NT2/D1 (cell line): ENCODE measurements around the gene KANSL3.

Experiments used
- DNase-seq: peaks from one replicate; pipeline ENCODE4 v3.0.0-alpha.2; 2011; ENCODE audit warnings: low read depth, low spot score
- H3K27me3 ChIP-seq: 2 replicates; pipeline ENCODE4 v1.6.0; 2011; ENCODE audit warnings: mild to moderate bottlenecking; ENCODE audit not compliant: insufficient read length, insufficient read depth
- H3K36me3 ChIP-seq: 2 replicates; pipeline ENCODE4 v1.6.1; 2011; ENCODE audit warnings: mild to moderate bottlenecking, low read length, mixed read lengths; ENCODE audit not compliant: insufficient read depth, insufficient read length
- H3K4me1 ChIP-seq: 2 replicates; pipeline ENCODE4 v1.5.1; 2011; ENCODE audit not compliant: insufficient read depth, insufficient read length
- H3K4me3 ChIP-seq: 2 replicates; pipeline ENCODE4 v1.5.1; 2011; ENCODE audit warnings: low read depth; ENCODE audit not compliant: insufficient read length
- H3K9ac ChIP-seq: 2 replicates; pipeline ENCODE4 v1.6.0; 2011; ENCODE audit warnings: low read depth; ENCODE audit not compliant: insufficient read length
- H3K9me3 ChIP-seq: 2 replicates; pipeline ENCODE4 v1.5.1; 2011; ENCODE audit warnings: mild to moderate bottlenecking, low read length; ENCODE audit not compliant: insufficient read depth
- SUZ12 ChIP-seq: IDR thresholded peaks from 2 replicates; pipeline ENCODE4 v1.6.1; 2011; ENCODE audit not compliant: insufficient read length, insufficient read depth; ENCODE audit errors: extremely low read depth
- YY1 ChIP-seq: IDR thresholded peaks from 2 replicates; pipeline ENCODE4 v1.6.1; 2011; ENCODE audit not compliant: insufficient read length, insufficient read depth
- ZNF274 ChIP-seq: IDR thresholded peaks from 2 replicates; pipeline ENCODE4 v1.6.1; 2011; ENCODE audit warnings: mild to moderate bottlenecking, low read depth, low read length

KANSL3 gene

DNA sequence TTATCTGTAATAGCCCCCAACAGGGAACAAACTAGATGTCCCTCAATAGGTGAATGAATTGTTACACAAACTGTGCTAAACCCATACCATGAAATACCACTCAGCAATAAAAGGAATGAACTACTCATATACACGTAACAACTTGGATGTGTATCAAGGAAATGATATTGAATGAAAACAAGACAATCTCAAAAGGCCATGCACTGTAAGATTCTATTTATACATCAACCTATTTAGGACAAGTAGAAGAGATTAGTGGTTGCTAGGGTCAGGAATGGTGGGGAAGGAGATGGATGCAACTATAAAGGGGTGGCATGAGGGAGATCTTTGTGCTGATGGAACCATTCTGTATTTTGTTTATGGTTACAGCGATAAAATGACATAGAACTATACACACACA lies 47.1 kb downstream of the KANSL3 start:
- no peak overlapping the region for H3K4me3 ChIP-seq
- no peak for DNase-seq
- H3K27me3 ChIP-seq = no peaks in the 10 kb centered on the region
- H3K4me1 ChIP-seq = no peaks in the 10 kb centered on the region
- H3K9ac ChIP-seq = no peak overlapping the region
- TF ChIP-seq YY1 = no peak
- TF ChIP-seq SUZ12 = no peak
- TF ChIP-seq ZNF274 = no peak
- H3K9me3 ChIP-seq = no peaks in the 10 kb centered on the region
- peaks cover 59% of the 10 kb centered on the region for H3K36me3 ChIP-seq

DNA sequence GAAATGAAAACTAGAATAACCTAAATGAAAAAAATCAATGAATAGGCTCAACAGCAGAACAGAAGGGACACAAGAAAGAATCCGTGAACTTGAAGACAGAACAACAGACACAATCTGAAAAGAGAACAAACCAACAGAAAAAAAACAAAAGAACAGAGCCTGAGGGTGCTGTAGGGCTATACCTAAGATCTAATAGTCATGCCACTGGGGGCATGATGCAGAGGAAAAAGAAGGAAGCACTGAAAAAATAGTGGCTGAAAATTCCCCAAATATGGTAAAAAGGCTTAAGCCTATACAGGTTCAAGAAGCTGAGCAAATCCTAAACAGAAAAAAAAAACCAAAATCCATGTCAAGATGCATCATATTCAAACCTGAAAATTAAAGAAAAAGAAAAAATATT lies 50.3 kb downstream of the KANSL3 start:
- Histone ChIP-seq H3K9ac (no peak overlapping the region), H3K36me3 (peaks cover 26% of the 10 kb centered on the region), H3K4me3 (no peak overlapping the region), H3K27me3 (no peaks in the 10 kb centered on the region), H3K9me3 (no peaks in the 10 kb centered on the region), H3K4me1 (no peaks in the 10 kb centered on the region)
- TF ChIP-seq ZNF274 (no peak), YY1 (no peak), SUZ12 (no peak)
- DNase-seq = no peak

DNA sequence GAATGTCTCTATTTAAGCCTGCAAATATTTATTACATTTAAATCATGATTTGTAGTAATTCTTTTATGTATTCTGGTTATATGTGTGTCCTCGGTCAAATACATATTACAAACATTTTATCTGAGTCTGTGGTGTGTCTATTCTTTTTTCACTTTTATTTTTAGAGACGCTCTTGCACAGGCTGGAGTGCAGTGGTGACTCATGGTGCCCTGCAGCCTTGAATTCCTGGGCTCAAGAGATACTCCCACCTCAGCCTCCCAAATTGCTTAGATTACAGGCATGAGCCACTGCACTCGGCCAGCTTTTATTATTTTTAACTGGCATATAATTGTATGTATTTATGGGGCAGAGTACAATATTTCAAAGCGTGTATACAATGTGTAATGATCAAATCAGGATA lies 54.1 kb downstream of the KANSL3 start:
- H3K4me3 ChIP-seq = no peak overlapping the region
- no peak for DNase-seq
- H3K9ac ChIP-seq = no peak overlapping the region
- H3K36me3 ChIP-seq = peaks cover 7% of the 10 kb centered on the region
- no peaks in the 10 kb centered on the region for H3K27me3 ChIP-seq
- H3K4me1 ChIP-seq = no peaks in the 10 kb centered on the region
- no peak for TF ChIP-seq YY1
- TF ChIP-seq SUZ12 = no peak
- TF ChIP-seq ZNF274 = no peak
- no peaks in the 10 kb centered on the region for H3K9me3 ChIP-seq

DNA sequence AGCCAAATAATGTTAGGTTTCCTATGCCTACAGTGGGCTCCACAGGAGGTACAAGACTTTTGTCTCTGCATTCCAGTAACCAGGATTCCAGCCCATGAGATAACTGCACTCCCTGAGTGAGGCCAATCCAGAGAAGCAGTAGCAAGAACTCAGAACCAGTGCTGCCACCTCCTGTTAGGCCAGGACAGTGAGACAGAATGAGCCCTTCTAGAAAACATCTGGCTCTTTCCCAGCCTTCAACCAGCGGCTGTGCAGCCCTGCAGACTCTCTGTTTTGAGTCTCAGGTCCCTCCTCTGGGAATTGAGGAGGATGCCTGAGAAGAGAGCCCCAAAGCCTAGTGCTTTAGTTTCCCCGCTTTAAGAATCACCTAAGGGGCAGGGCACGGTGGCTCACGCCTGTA lies 57.3 kb downstream of the KANSL3 start:
- TF ChIP-seq YY1 = no peak
- no peak for TF ChIP-seq SUZ12
- TF ChIP-seq ZNF274 = no peak
- no peak overlapping the region for H3K4me3 ChIP-seq
- peak; percentile 28 for DNase-seq
- no peak overlapping the region for H3K9ac ChIP-seq
- H3K9me3 ChIP-seq = no peaks in the 10 kb centered on the region
- no peaks in the 10 kb centered on the region for H3K4me1 ChIP-seq
- H3K36me3 ChIP-seq = no peaks in the 10 kb centered on the region
- no peaks in the 10 kb centered on the region for H3K27me3 ChIP-seq

DNA sequence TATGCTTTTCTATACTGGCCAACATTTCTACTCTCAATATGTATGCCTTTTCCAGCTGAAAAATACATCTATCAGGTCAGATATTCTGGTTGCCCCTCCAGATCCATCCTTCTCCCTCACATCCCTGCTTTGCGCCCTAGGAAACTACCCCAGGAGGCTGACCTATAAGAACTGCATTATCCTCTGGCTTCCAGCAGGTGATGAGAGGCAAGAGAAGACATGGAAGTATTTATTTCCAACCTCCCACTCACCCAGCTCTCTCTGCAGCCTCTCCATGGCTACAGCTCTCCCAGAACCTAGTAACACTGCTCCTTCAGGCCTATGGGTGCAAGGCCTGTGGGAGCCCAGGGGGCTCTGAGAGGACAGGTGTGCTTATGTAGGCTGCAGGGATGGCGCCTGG lies 58.7 kb downstream of the KANSL3 start:
- TF ChIP-seq SUZ12 (no peak), ZNF274 (no peak), YY1 (no peak)
- Histone ChIP-seq H3K9me3 (no peaks in the 10 kb centered on the region), H3K36me3 (no peaks in the 10 kb centered on the region), H3K4me3 (no peak overlapping the region), H3K9ac (no peak overlapping the region), H3K27me3 (no peaks in the 10 kb centered on the region), H3K4me1 (no peaks in the 10 kb centered on the region)
- no peak for DNase-seq

DNA sequence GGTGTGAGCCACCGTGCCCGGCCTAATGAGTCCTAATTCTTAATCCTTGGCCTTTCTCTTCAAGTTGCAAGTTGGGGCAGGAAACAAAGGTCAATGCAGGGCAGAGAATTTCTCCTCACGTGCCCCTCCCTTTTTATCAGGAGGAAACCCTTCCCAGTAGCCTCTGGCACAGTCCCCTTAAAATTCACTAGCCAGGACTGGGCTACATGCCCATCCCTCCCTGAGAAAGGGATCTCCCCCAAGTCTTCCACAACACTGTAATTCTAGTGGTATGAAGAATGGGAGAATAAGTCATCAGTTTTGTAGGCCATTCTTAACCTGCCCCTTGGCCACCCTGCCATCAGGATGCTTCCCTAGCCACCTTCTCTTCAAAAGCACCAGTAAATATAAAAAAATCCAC lies 59.4 kb downstream of the KANSL3 start:
- no peak for DNase-seq
- no peaks in the 10 kb centered on the region for H3K27me3 ChIP-seq
- no peaks in the 10 kb centered on the region for H3K9me3 ChIP-seq
- no peak overlapping the region for H3K4me3 ChIP-seq
- H3K4me1 ChIP-seq = no peaks in the 10 kb centered on the region
- H3K36me3 ChIP-seq = no peaks in the 10 kb centered on the region
- no peak overlapping the region for H3K9ac ChIP-seq
- TF ChIP-seq ZNF274 (no peak), SUZ12 (no peak), YY1 (no peak)

DNA sequence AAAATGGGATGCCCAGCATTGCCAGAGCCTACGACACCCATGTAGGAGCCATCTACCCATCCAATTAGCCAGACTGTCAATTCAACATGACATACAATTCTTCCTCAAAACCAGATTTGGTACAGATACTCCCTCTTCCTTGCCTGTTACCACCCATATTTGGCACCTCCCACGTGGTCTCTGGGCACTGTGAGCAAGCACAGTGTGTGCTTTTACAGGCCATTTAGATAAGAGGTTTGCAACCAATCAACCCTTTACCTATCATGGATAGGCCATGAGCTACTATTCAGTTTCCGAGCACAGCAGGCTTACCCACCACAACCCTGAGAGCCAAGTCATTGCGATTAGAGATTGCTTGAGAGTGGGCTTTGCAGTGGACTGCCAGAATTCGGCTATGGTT lies 60.6 kb downstream of the KANSL3 start:
- H3K9me3 ChIP-seq = no peaks in the 10 kb centered on the region
- no peaks in the 10 kb centered on the region for H3K36me3 ChIP-seq
- no peak overlapping the region for H3K9ac ChIP-seq
- no peak overlapping the region for H3K4me3 ChIP-seq
- DNase-seq = no peak
- no peak for TF ChIP-seq YY1
- TF ChIP-seq SUZ12 = no peak
- TF ChIP-seq ZNF274 = no peak
- H3K4me1 ChIP-seq = no peaks in the 10 kb centered on the region
- H3K27me3 ChIP-seq = no peaks in the 10 kb centered on the region

DNA sequence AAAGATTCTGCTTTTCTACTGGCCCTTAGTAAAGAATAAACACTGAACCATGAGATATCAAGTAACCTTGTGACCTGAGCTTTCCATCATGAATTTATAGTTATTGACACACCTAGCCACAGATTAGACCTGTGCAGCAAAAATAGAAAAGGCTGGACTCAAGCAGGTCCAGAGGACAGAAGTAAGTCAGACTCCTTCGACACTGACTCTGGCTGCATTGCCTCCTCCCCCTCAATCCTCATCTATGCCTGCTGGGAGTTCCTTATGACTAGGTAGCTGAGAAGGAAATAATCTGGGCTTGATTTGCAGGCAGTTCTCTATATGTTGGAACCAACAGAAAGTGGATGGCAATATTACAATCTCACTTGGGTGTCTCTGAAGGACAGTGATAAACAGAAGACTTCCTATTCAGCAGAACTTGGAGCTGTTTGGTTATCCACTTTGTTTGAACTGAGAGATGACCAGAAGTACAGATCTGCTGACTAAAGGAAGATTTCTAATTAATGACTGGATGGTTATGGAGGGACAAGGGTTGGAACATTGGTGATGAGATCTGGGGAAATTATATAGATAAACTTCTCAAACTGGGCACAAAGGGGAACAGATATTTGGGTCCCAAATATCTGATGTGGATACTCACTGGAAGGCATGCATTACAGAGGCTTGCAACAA lies 62.2 kb downstream of the KANSL3 start:
- TF ChIP-seq ZNF274 (no peak), YY1 (no peak), SUZ12 (no peak)
- no peak overlapping the region for H3K9ac ChIP-seq
- no peaks in the 10 kb centered on the region for H3K4me1 ChIP-seq
- H3K36me3 ChIP-seq = no peaks in the 10 kb centered on the region
- no peaks in the 10 kb centered on the region for H3K9me3 ChIP-seq
- no peaks in the 10 kb centered on the region for H3K27me3 ChIP-seq
- no peak overlapping the region for H3K4me3 ChIP-seq
- DNase-seq = no peak
